ENCODE measurements around the gene IQCE. TPM values are rescaled to one million over a fixed set of nuclear protein-coding genes. Genes with fewer than 3 reads are reported as not detected.

IQCE gene
- total and polyA plus RNA-seq, 2 donors (not counting 1 experiment from before 2014, with no cell fraction given), result 3.5 to 9.5 TPM

GRCh38 chr7:2629746-2630681 is 71.2 kb downstream of the IQCE start:
- H3K27me3 Mint-ChIP-seq, result no peaks in the 10 kb centered on the region
- H3K9me3 Mint-ChIP-seq (ENCODE audit: insufficient read depth), result no peaks in the 10 kb centered on the region
- no peaks in the 10 kb centered on the region for H4K20me1 ChIP-seq (ENCODE audit: control insufficient read depth, insufficient read depth, low read length, poor library complexity, severe bottlenecking)
- ATAC-seq (ENCODE audit: low read depth) (no peak), DNase-seq (no peak)
- H3K4me3 ChIP-seq (ENCODE audit: control extremely low read depth in 1 of 5, extremely low read depth in 1 of 5, insufficient read depth in 1 of 5, low read depth in 2 of 5, low read length in 4 of 5), result no peak overlapping the region
- no peak overlapping the region for H2AFZ ChIP-seq (ENCODE audit: insufficient read depth, low read depth, low read length, poor library complexity, severe bottlenecking)
- POLR2A ChIA-PET, result interaction anchor here (0.6 kb wide), 1 partner anchor 15 kb away, joined by 3 read pairs; no protein-coding TSS in a partner anchor
- H3K9me3 ChIP-seq (ENCODE audit: control extremely low read depth in 1 of 3, control insufficient read depth in 2 of 3, insufficient read depth in 1 of 3, low read length in 2 of 3), result no peaks in the 10 kb centered on the region
- TF ChIP-seq EZH2 (IDR thresholded peaks at IDR 0.05; ENCODE audit: borderline replicate concordance, insufficient read depth, low read depth, low read length, poor library complexity, severe bottlenecking) (no peak), CTCF (IDR thresholded peaks at IDR 0.05) (no peak)
- no peaks in the 10 kb centered on the region for H3K36me3 ChIP-seq (replicated peaks in 1 of 2; ENCODE audit: control extremely low read depth in 1 of 2, control insufficient read depth in 1 of 2, extremely low read depth in 1 of 2, insufficient read depth in 2 of 2, low read length in 1 of 2)
- H3K9ac ChIP-seq (ENCODE audit: low read length), result no peak overlapping the region
- no peak overlapping the region for H3K27ac Mint-ChIP-seq
- peaks cover 0 to 10% (median 0%) of the 10 kb centered on the region in 4 experiments for H3K27me3 ChIP-seq (replicated peaks in 1 of 4; ENCODE audit: control extremely low read depth in 1 of 4, control insufficient read depth in 3 of 4, insufficient read depth in 4 of 4, low read length in 3 of 4)
- CTCF ChIA-PET, result interaction anchor here (1.8 kb wide), 1 partner anchor 80 kb away, joined by 8 read pairs; no protein-coding TSS in a partner anchor
- peaks cover 21% of the 10 kb centered on the region for H3K4me1 Mint-ChIP-seq
- WGBS (ENCODE audit: insufficient coverage), result 93% methylated on average over 21 of the region's 21 CpGs
- H3K27ac ChIP-seq (ENCODE audit: low read length in 2 of 2), result no peak overlapping the region
- H3K4me1 ChIP-seq (ENCODE audit: control insufficient read depth in 2 of 2, insufficient read depth in 2 of 2, low read length in 2 of 2), result peaks cover 16 to 29% of the 10 kb centered on the region in 2 donors
- no peak overlapping the region for H3K4me3 Mint-ChIP-seq
- no peak overlapping the region for H3K4me2 ChIP-seq (replicated peaks; ENCODE audit: low read depth, low read length, poor library complexity, severe bottlenecking)
- intact Hi-C loops (cut with micrococcal nuclease), result loop anchor here (5.0 kb wide), 2 partner anchors 108 to 228 kb away; partner anchors contain the start of gene CHST12
- peaks cover 29% of the 10 kb centered on the region for H3K79me2 ChIP-seq (ENCODE audit: control insufficient read depth, insufficient read depth, low read length)
